Measurements from ENCODE around the gene IL1RAPL1.
A peak's percentile ranks its signal among the peaks of the same experiment; 100 is the strongest.

Gene IL1RAPL1

GRCh38 chrX:29902004-29902403 is 1314.8 kb downstream of the IL1RAPL1 start:
- no peak for DNase-seq (ENCODE audit: low read depth, low spot score)
- in situ Hi-C loops (cut with HindIII; ENCODE audit: low sequenced_read_pairs), result no loop called here
- TF ChIP-seq, protein P1, sequence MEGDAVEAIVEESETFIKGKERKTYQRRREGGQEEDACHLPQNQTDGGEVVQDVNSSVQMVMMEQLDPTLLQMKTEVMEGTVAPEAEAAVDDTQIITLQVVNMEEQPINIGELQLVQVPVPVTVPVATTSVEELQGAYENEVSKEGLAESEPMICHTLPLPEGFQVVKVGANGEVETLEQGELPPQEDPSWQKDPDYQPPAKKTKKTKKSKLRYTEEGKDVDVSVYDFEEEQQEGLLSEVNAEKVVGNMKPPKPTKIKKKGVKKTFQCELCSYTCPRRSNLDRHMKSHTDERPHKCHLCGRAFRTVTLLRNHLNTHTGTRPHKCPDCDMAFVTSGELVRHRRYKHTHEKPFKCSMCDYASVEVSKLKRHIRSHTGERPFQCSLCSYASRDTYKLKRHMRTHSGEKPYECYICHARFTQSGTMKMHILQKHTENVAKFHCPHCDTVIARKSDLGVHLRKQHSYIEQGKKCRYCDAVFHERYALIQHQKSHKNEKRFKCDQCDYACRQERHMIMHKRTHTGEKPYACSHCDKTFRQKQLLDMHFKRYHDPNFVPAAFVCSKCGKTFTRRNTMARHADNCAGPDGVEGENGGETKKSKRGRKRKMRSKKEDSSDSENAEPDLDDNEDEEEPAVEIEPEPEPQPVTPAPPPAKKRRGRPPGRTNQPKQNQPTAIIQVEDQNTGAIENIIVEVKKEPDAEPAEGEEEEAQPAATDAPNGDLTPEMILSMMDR (IDR thresholded peaks at IDR 0.05; ENCODE audit: low read depth, low read length), result no peak
- no peak overlapping the region for H3K4me3 ChIP-seq (ENCODE audit: low read depth, low read length)

DNA sequence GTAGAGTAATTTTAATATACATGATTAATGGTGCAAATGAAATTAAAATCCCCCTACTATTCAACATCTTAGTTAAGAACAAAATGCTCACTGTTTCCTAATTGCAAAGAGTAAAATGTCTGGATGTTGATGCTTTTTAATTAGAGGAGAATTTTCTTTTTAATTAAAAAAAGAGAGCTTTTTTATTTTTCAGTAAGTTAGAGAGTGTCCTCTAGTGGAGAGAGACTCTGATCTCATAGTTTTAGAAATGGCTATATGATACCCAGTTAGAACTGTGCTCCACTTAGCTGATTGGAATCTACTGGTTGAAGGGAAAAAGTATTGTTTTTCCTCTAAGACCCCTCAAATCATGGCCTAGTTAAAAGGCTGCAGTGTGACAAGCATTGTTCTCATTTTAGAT is 1316.1 kb downstream of the IL1RAPL1 start:
- no peak overlapping the region for H3K4me3 ChIP-seq (ENCODE audit: low read depth, low read length)
- peak; percentile 13 for DNase-seq (ENCODE audit: low read depth, low spot score)
- in situ Hi-C loops (cut with HindIII; ENCODE audit: low sequenced_read_pairs), result no loop called here
- TF ChIP-seq, protein P1 (IDR thresholded peaks at IDR 0.05; ENCODE audit: low read depth, low read length), result peak; percentile 40

- H3K4me3 ChIP-seq (ENCODE audit: low read depth, low read length), result no peak overlapping the region
- TF ChIP-seq, protein P1 (IDR thresholded peaks at IDR 0.05; ENCODE audit: low read depth, low read length), result no peak
- DNase-seq (ENCODE audit: low read depth, low spot score), result no peak
- in situ Hi-C loops (cut with HindIII; ENCODE audit: low sequenced_read_pairs), result no loop called here
Measured at GRCh38 chrX:29911673-29912072, 1324.4 kb downstream of the IL1RAPL1 start.

GRCh38 chrX:29913647-29914046 is 1326.4 kb downstream of the IL1RAPL1 start:
- in situ Hi-C loops (cut with HindIII; ENCODE audit: low sequenced_read_pairs), result no loop called here
- no peak overlapping the region for H3K4me3 ChIP-seq (ENCODE audit: low read depth, low read length)
- no peak for DNase-seq (ENCODE audit: low read depth, low spot score)
- TF ChIP-seq, protein P1 (IDR thresholded peaks at IDR 0.05; ENCODE audit: low read depth, low read length), result no peak

- no peak for DNase-seq (ENCODE audit: low read depth, low spot score)
- TF ChIP-seq, protein P1 (IDR thresholded peaks at IDR 0.05; ENCODE audit: low read depth, low read length), result no peak
- H3K4me3 ChIP-seq (ENCODE audit: low read depth, low read length), result no peak overlapping the region
- in situ Hi-C loops (cut with HindIII; ENCODE audit: low sequenced_read_pairs), result no loop called here
Measured at GRCh38 chrX:29922607-29923006, 1335.4 kb downstream of the IL1RAPL1 start.

DNA sequence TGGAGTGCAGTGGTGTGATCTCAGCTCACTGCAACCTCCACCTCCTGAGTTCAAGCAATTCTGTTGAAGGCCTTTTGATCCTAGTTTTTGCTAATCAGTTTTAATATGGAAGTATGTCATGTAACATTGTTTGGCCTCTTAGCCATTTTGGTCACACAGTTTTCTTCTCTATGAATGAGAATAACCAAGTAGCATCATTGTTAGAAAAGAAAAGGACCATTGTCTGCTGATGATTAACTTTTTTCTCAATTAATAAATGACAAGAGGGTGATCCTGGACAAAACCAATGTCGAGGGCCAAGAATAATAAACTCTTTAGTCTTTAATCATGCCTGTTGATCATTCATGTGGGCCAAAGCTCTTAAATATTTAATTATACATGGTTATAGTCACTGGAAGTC is 1338.8 kb downstream of the IL1RAPL1 start:
- in situ Hi-C loops (cut with HindIII; ENCODE audit: low sequenced_read_pairs), result no loop called here
- H3K4me3 ChIP-seq (ENCODE audit: low read depth, low read length), result no peak overlapping the region
- TF ChIP-seq, protein P1 (IDR thresholded peaks at IDR 0.05; ENCODE audit: low read depth, low read length), result no peak
- no peak for DNase-seq (ENCODE audit: low read depth, low spot score)

DNA sequence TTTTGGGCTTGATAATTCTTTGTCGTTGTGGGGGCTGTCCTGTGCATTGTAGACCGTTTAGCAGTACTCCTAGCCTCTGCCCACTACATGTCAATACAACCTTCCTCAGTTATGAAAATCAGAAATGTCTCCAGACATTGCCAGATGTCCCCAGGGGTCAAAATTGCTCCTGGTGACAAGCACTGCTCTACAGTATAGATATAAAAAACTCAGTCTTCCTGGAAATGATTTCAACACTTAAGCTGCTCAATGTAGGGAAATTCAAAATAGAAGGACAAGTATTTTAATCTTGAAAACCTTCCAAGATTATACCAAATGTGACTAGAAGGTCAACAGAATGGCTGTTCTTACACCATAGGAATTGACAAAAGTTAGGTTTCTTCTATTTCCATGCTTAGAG is 1339.4 kb downstream of the IL1RAPL1 start:
- DNase-seq (ENCODE audit: low read depth, low spot score), result no peak
- in situ Hi-C loops (cut with HindIII; ENCODE audit: low sequenced_read_pairs), result no loop called here
- no peak overlapping the region for H3K4me3 ChIP-seq (ENCODE audit: low read depth, low read length)
- TF ChIP-seq, protein P1 (IDR thresholded peaks at IDR 0.05; ENCODE audit: low read depth, low read length), result no peak
